Bronchus fibroblast of lung (primary cell): ENCODE data around the gene CTIF. TPM values are rescaled to one million over a fixed set of nuclear protein-coding genes. Genes with fewer than 3 reads are reported as not detected.

Source experiments
- total RNA-seq: library from RNA; depleted of rRNA; stranded (reverse); fragments of >200 nt; gene quantifications from 2 replicates; pipeline ENCODE4 v1.2.3, GENCODE V29; 2015

The CTIF gene
- 10.1 and 11.4 TPM in 2 replicates for total RNA-seq

GRCh38 chr18:48538531-48539405 is at the start of gene CTIF:
CTIF (plus strand) TSS chr18:48539031; CDS start chr18:48619566, 80,535 bp downstream.

Other genes with a start within 250 kb of the CTIF start
- not detected in 2 replicates for gene ZBTB7C, start 129.6 kb upstream of the CTIF start, total RNA-seq